NCI-H1417 treated with DMSO at 0.1 percent for 48 hours (cell line): ENCODE results near the gene MITF.

Experiments used
- DNase-seq: peaks from one replicate; lab custom pipeline; 2025; lab: John Stamatoyannopoulos, UW

The MITF gene

GRCh38 chr3:69725994-69726571 lies 13.2 kb upstream of the MITF start:
- DNase-seq, result no peak

- DNase-seq, result no peak
Measured at GRCh38 chr3:69729147-69729919, 9.9 kb upstream of the MITF start.

DNA sequence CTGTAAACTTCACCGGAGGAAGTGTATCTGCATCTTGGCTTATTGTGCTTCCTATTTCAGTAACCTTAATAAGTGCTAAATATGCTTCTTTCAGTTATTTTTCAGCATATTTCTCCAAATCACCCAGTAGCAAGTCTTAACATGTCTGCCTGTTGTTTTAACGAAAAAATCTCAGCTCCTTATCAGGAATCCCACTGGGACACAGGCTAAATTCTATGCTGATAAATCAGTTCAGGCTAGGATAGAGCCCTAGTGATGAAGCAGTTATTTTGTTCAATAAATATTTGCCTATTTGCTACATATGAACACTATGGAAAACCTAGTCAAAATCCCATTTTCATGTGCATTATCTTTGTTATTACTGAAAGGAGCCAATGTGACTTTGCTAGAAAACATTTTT lies 8.2 kb upstream of the MITF start:
- DNase-seq, result no peak

DNA sequence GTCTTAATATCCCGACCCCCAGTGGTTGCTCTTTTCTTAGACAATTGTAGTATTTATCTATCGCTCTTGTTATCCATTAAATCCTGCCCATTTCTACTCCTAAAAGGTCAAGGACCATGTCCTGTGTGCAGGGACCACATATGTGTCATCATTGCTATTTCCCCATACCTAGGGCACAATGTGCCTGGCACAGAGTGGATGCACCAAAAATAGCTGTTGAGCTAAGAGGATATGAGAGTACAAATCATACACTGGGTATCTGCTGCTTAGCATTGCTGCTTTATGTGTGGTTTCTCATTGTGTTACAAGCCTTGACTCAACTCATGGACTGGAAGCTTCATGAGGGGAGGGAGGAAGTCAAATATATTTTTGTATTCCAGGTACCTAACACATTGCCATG lies 3.4 kb upstream of the MITF start:
- DNase-seq, result no peak

GRCh38 chr3:69737392-69737791 lies 1.9 kb upstream of the MITF start:
- no peak for DNase-seq

DNA sequence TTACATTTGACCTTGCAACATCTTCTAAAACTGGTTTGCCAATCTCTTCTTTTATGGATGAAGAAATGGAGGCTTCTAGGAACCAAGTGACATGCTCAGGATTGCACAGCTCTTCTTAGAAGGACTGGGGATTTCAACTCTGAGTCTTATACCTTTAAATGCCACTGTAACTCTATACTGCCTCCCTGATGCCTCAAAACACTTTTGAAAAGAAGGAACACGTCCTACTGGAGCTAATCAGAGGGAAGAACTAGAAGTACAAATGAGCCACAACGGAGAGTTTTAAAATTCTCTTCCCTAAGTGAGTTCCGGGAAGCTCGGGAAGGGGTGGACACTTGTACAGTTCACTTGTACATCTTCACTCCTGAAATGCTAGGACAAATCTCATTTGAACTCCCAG lies 949 bp upstream of the MITF start:
- no peak for DNase-seq

DNA sequence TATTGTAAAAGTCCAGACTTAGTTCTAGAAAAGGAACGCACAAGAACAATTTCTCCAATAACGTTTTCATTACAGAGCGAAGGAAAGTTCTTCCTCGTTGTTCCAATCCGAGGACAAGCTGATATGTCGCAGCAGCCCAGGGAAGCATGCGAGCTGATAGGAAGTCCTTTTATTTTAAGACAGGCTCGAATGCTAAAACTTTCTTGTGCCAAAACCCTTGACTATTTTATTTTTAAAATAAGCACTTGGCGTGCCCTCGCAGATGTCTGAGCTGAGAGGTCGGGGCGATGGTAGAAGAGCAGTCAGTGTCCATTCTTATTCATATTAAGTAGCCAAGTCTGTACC lies 433 bp upstream of the MITF start:
- no peak for DNase-seq

- DNase-seq, result no peak
Measured at GRCh38 chr3:69740103-69741021, 1.1 kb downstream of the MITF start.

- no peak for DNase-seq
Measured at GRCh38 chr3:69741032-69741767, 1.9 kb downstream of the MITF start.

DNA sequence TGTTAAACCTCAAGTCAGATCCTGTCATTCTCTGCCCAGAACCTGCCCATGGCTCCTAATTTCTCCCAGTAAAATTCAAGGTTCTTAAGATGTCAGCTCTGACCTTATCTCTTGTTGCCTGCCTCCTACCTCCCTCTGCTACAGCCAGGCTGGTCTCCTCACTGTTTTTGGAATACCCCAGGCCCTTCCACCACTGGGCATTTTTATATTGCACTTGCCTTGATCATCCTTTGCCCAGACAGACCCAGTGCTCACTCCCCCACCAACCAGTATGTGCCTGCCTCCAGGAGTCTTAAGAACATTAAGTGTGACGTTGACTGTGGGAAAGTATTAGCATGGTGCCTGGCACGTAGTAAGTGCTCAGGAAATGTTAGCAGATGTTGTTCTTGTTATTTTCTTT lies 3.1 kb downstream of the MITF start:
- no peak for DNase-seq

DNA sequence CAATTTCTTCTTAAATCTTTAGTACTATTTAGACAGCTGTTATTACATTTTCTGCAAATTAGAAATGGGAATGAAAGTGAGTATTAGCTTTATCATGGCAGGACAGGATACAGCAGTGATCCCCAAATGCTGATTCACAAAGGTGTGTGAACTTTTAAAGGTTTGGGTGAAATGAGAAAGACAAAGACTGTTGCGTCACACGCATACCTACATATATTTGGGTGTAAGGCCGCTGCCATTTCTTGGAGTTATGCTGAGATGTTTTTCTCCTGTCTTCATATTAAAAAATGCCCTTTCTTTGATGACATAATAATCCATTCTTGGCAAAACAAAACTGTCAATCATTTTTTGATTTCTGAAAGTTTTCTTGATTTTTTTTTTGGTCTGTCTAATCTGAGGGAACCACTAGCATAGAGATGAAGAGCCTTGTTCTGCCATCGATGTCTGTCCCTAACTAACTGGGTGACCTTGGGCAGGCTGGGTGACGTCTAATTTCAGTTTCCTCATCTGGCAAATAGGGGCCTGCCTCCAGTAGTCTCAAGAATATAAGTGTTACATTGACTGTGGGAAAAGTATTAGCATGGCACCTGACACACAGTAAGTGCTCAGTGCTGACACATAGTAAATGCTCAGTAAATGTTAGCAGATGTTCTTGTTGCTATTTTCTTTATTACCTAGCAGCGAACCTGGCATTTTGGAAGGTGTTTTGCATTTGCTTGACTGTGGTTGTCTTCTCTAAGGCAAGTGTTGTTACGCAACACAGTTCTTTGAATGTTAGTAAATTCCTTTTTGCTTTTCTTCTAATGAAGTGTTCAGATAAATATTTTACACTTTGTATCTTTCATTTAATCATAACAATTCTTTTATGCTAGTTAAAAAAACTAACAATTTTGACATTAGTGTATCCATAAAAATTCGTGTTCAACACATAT lies 5.0 kb downstream of the MITF start:
- no peak for DNase-seq

DNA sequence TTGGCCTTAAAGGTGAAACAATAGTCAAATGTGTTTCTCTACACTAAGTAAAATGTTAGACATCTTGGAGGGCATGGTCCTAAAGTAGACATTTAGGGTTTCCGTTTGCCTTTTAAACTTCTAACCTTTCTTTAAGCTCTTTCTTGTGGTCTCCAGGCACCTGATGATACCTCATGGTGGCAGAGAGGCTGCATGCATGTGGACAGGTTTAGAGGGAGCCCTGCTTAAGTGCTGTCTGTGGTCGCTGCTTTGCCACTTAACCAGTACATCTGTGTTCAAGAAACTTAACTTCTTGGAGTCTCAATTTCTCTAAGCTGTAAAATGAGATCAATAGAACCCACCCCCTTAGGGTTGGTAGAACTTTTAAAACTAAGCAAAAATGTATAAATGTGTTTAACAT lies 6.2 kb downstream of the MITF start:
- DNase-seq, result no peak

GRCh38 chr3:69746119-69746518 lies 6.9 kb downstream of the MITF start:
- no peak for DNase-seq

DNA sequence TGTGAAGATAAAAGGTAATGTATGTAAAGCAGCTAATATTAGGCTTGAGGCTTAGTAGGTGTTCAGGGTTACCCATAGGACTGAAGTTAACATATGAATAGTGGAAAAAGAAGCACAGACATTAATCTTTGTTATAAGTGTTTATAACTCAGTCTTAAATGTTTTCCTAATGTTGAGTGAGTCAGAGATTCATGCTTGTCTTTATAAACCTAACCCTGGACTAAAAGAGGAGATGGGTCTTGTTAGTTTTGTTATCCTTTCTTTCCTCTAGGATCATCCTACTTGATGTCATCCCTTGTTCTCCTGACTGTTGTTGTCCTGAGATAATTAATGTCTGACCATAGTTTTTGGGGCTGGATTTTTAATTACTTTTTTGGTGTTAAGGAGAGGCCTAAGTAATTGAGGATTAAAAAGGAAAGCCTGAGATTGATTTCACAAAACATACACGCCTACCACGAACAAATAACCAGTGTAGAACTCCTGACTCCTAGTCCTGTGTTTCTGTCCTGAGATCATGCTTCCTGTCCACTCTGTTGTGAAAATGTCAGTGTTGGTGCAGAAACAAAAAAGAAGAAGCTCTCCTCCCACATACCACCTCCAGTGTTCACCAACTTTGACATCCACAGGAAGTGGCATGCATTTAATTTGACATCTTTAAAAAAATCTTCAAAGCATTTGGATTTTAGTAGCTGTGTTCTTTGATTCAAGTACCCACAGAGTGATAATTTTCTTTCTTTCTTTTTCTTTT lies 8.4 kb downstream of the MITF start:
- DNase-seq, result no peak

DNA sequence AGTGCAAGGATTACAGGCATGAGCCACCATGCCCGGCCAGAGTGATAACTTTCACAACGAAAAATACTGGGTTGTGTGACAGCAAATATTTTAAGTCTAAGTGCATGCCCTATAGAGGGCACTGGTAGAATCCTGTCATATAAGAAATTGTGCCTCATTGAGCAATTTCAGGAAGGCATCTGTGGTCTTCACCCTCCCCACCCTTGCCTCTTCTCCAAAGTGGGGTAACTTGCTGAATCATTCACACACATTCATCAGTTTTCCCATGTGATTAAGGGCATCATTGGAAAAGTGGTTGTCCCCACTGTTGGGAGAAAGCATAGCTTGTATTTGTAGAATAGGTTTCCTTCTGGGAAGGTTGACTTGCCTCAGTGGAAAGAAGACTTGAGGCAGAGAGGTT lies 9.2 kb downstream of the MITF start:
- no peak for DNase-seq

DNA sequence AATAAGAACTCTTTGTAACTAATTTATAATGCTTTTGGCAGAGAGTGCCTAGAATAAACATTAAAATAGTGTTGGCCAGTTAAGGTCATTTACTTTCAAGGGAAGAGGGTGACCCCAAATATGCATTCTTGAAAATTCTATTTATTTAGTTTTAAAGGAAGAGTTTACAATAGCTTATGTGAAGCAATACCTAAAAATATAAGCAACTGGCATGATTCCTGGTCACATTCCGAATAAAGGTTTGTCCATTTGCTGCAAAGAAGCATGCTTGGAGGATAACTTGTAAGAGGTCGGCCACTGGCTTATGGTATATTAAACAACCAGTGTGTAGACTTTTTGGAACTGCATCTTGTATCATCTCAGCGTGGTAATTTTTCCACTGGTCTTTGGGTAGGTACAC lies 10.2 kb downstream of the MITF start:
- DNase-seq, result no peak

DNA sequence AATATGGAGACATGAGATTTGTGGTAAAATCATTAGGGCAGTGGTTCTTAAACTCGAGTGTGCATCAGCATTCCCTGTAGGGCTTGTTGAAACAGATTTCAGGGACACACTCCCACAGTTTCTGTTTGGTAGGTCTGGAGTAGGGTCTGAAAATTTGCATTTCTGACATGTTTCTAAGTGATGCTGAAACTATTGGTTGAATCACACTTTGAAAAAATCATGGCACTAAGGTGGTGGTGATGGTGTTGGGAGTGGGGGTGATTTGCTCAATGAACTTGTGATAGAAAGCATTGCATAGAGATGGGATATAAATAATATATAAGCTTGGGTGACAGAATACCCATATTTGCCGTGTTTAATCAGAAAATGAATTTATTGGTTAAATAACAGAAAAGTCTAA lies 11.3 kb downstream of the MITF start:
- DNase-seq, result no peak

DNA sequence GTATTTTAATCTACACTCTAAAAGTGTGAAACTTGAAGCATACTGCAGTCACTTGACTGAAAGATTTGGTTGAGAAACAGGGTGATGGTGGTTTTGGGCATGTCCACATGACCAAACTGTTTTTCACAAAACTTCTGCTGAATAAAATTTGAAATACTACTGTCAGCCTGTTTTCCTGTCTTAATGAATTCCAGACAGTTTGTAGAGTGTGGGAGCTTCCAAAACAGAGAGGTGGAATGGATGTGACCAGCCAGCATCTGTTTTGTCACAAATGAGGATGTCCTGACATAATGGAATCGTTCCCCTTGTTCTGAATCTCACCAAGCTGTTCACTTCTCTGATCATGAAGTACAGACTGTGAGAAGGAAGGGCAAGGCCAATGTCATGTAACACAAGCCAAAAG lies 11.8 kb downstream of the MITF start:
- no peak for DNase-seq

GRCh38 chr3:69752241-69752640 lies 13.0 kb downstream of the MITF start:
- DNase-seq, result no peak

GRCh38 chr3:69753179-69753775 lies 14.0 kb downstream of the MITF start:
- no peak for DNase-seq
